B cell (primary cell): ENCODE measurements around the gene REC8. TPM values are rescaled to one million over a fixed set of nuclear protein-coding genes. Genes with fewer than 3 reads are reported as not detected.

Source experiments
- ATAC-seq: fragments of 200-7000 bp; cut with Tn5 transposase; one replicate; pipeline ENCODE4 v1.10.0; 2021; ENCODE audit warnings: low read depth, mild to moderate bottlenecking, moderate number of reproducible peaks, moderate library complexity
- CTCF ChIA-PET: fragments of 350-600 bp; sonication (Branson Sonifier 250); formaldehyde crosslinking; loops from one replicate; lab custom pipeline; 2021; ENCODE audit warnings: antibody characterized with exemption, inconsistent platforms; lab: Charles Lee
- POLR2A ChIA-PET: fragments of 350-600 bp; sonication (Branson Sonifier 250); formaldehyde crosslinking; loops from one replicate; lab custom pipeline; 2021; ENCODE audit warnings: antibody characterized with exemption; lab: Charles Lee
- DNase-seq: peaks from one replicate; pipeline ENCODE4 v3.0.0; 2013
- H2AFZ ChIP-seq: 2 replicates; pipeline ENCODE4 v1.6.1; 2012; ENCODE audit warnings: mild to moderate bottlenecking, low read depth, low read length; ENCODE audit not compliant: insufficient read depth, poor library complexity, severe bottlenecking
- H3K27ac ChIP-seq, 2 donors: 1 replicate in 1 of 2; 2 replicates in 1 of 2; pipeline ENCODE4 v1.5.1; 2012 to 2013; ENCODE audit warnings: low read length in 2 of 2, mild to moderate bottlenecking in 2 of 2, moderate library complexity in 1 of 2
- H3K27me3 ChIP-seq, 4 experiments: fragments of 200-600 bp in 1 of 4; sonication (generic) in 1 of 4; replicated peaks in 1 of 4; 1 replicate in 2 of 4; 2 replicates in 2 of 4; pipeline versions ENCODE4 v1.6.1 to v1.7.0; 2013 to 2016; ENCODE audit warnings: low read length in 3 of 4, mild to moderate bottlenecking in 2 of 4, mixed read lengths in 1 of 4, moderate library complexity in 1 of 4; ENCODE audit not compliant: insufficient read depth in 4 of 4, control insufficient read depth in 3 of 4; ENCODE audit errors: control extremely low read depth in 1 of 4
- H3K36me3 ChIP-seq, 2 experiments: replicated peaks in 1 of 2; 1 replicate in 1 of 2; 2 replicates in 1 of 2; pipeline versions ENCODE4 v1.6.1 to v1.7.1; 2013; ENCODE audit warnings: low read length in 1 of 2; ENCODE audit not compliant: insufficient read depth in 2 of 2, control insufficient read depth in 1 of 2; ENCODE audit errors: control extremely low read depth in 1 of 2, extremely low read depth in 1 of 2
- H3K4me1 ChIP-seq, 2 donors: fragments of 200-600 bp in 1 of 2; sonication (generic) in 1 of 2; 1 replicate in 1 of 2; 2 replicates in 1 of 2; pipeline versions ENCODE4 v1.5.1 to v1.6.1; 2013 to 2017; ENCODE audit warnings: low read length in 2 of 2; ENCODE audit not compliant: control insufficient read depth in 2 of 2, insufficient read depth in 2 of 2
- H3K4me2 ChIP-seq: replicated peaks from 2 replicates; pipeline ENCODE3; 2012; ENCODE audit warnings: mild to moderate bottlenecking, low read depth, low read length; ENCODE audit not compliant: poor library complexity, severe bottlenecking
- H3K4me3 ChIP-seq, 5 experiments: fragments of 200-600 bp in 1 of 5; sonication (generic) in 1 of 5; 1 replicate in 3 of 5; 2 replicates in 2 of 5; pipeline versions ENCODE4 v1.5.1 to v1.7.0; 2011 to 2016; ENCODE audit warnings: low read length in 4 of 5, mild to moderate bottlenecking in 4 of 5, low read depth in 2 of 5, control low read depth in 1 of 5, moderate library complexity in 1 of 5; ENCODE audit not compliant: insufficient read depth in 1 of 5; ENCODE audit errors: control extremely low read depth in 1 of 5, extremely low read depth in 1 of 5
- H3K79me2 ChIP-seq: fragments of 200-600 bp; sonication (generic); one replicate; pipeline ENCODE4 v1.6.0; 2016; ENCODE audit warnings: low read length; ENCODE audit not compliant: control insufficient read depth, insufficient read depth
- H3K9ac ChIP-seq: fragments of 200-600 bp; sonication (generic); 2 replicates; pipeline ENCODE4 v1.6.1; 2017; ENCODE audit warnings: mild to moderate bottlenecking, low read length, moderate library complexity
- H3K9me3 ChIP-seq, 3 donors: one replicate each; pipeline versions ENCODE4 v1.6.1 to v1.7.1; 2013; ENCODE audit warnings: low read length in 2 of 3; ENCODE audit not compliant: control insufficient read depth in 2 of 3, insufficient read depth in 1 of 3; ENCODE audit errors: control extremely low read depth in 1 of 3
- H4K20me1 ChIP-seq: 2 replicates; pipeline ENCODE4 v1.6.0; 2012; ENCODE audit warnings: mild to moderate bottlenecking, low read length; ENCODE audit not compliant: insufficient read depth, control insufficient read depth, poor library complexity, severe bottlenecking
- H3K27ac Mint-ChIP-seq: one replicate; pipeline ENCODE4 v1.8.0; 2021; ENCODE audit warnings: mixed read lengths
- H3K27me3 Mint-ChIP-seq: one replicate; pipeline ENCODE4 v1.8.0; 2021; ENCODE audit warnings: mixed read lengths
- H3K4me1 Mint-ChIP-seq: one replicate; pipeline ENCODE4 v1.8.0; 2021; ENCODE audit warnings: mixed read lengths
- H3K4me3 Mint-ChIP-seq: one replicate; pipeline ENCODE4 v1.8.0; 2021; ENCODE audit warnings: mixed read lengths
- H3K9me3 Mint-ChIP-seq: one replicate; pipeline ENCODE4 v1.8.0; 2022; ENCODE audit warnings: mixed read lengths; ENCODE audit not compliant: insufficient read depth
- EZH2 ChIP-seq: IDR thresholded peaks from 2 replicates; pipeline ENCODE4 v1.6.1; 2012; ENCODE audit warnings: borderline replicate concordance, low read depth, mild to moderate bottlenecking, moderate library complexity, low read length; ENCODE audit not compliant: insufficient read depth, poor library complexity, severe bottlenecking
- WGBS: methylation state at CpG from one replicate; pipeline ENCODE4 v1.1.5; 2013; ENCODE audit warnings: missing lambda C conversion rate; ENCODE audit not compliant: insufficient coverage; 5-methylcytosine and 5-hydroxymethylcytosine counted together
- intact Hi-C: fragments of 100-400 bp; cut with micrococcal nuclease; formaldehyde crosslinking; loops from one replicate; pipeline ENCODE4 v1.10.0; 2022
- polyA plus RNA-seq: library from polyadenylated mRNA; depleted of rRNA; stranded (reverse); fragments of >200 nt; gene quantifications from 2 replicates; pipeline ENCODE4 v1.2.3, GENCODE V29; 2012
- total RNA-seq, 2 donors: library from RNA; stranded (reverse); fragments of 120-200 nt in 1 of 2; gene quantifications; 1 replicate in 1 of 2; 2 replicates in 1 of 2; pipeline versions ENCODE4 v1.2.3 to v1.2.4, GENCODE V29; 2013 to 2022
- TF ChIP-seq, protein P1 (sequence below): fragments of 200-600 bp; IDR thresholded peaks from one replicate; pipeline ENCODE4 v1.8.0; 2022; ENCODE audit warnings: antibody characterized with exemption, mild to moderate bottlenecking

REC8 gene
- total and polyA plus RNA-seq, 2 donors (not counting 1 experiment from before 2014, with no cell fraction given), result 34.0 to 62.1 TPM

DNA sequence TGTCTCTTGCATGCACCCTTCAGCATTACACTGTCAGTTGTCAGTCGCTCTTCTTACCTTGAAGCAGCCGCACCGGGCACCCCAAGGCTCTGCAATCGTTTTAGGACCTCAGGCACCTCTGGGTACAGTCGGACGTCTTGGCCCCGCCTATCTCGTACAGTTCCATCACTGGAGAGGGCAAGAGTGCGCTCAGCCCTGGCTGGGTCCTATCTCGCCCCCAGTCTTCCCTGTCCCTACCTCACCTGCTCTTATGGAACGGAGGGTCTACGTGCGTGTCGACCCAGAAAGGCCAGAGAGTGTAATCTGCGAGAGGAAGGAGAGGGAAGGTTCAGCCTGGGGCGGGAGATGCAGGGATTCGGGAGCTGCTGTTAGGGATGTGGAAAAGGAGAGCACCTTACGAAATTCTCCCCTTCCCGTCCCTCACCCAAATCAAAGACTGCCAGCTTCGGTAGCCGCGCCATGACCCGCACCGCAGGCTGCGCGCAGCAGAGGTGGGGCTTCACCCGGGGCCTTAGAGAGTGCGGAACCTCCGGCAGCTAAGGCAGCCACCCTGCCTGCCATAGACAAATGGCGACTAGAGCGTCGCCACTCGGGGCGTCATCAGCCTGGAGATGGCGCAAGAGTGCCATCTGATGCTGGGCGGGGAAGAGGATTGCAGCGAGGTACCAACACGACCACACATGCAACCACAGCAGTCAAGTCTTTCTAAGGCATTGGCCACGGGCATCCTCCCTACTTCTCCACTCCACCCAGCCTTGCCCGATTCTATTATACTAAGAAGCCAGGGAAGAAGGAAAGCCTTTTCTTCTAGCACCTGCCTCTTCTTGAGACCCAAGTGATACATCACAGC is 43.8 kb downstream of the REC8 start, which contains the start of gene MDP1:
TSS of gene MDP1 (minus strand) at position 572 of the 850 bp plus-strand sequence. CDS start at position 461, 111 bp downstream.
- peak within 1 kb of the TSS; percentile 88 for H3K4me2 ChIP-seq
- peaks cover 10% of the 10 kb centered on the region for H4K20me1 ChIP-seq
- peak within 1 kb of the TSS; percentile 96 for H3K27ac Mint-ChIP-seq
- H3K27ac ChIP-seq, result peak within 1 kb of the TSS; percentile 89 to 98
- peak within 1 kb of the TSS; percentile 88 to 99 (median 96) for H3K4me3 ChIP-seq
- H2AFZ ChIP-seq, result peak within 1 kb of the TSS; percentile 90
- no peaks in the 10 kb centered on the region for H3K27me3 Mint-ChIP-seq
- H3K36me3 ChIP-seq, result peaks cover 2 to 17% of the 10 kb centered on the region in 2 experiments
- H3K27me3 ChIP-seq, result no peaks in the 10 kb centered on the region
- peak; percentile 75 for ATAC-seq
- H3K4me1 ChIP-seq, result peaks cover 32 to 33% of the 10 kb centered on the region in 2 donors
- under 1% methylated on average over 27 of the region's 40 CpGs for WGBS
- peaks cover 67% of the 10 kb centered on the region for H3K79me2 ChIP-seq
- ChIA-PET CTCF (interaction anchor here (0.6 to 4.2 kb wide), 26 partner anchors 12 to 220 kb away, joined by 3 to 31 read pairs (median 5); partner anchors contain the start of genes CIDEB, DCAF11, DHRS1 and GMPR2), POLR2A (interaction anchor here (0.5 to 5.3 kb wide), 16 partner anchors 17 to 215 kb away, joined by 3 to 64 read pairs (median 4); partner anchors contain the start of genes DCAF11, DHRS1, GMPR2 and IPO4)
- H3K9me3 ChIP-seq, result no peaks in the 10 kb centered on the region
- no peak for TF ChIP-seq EZH2
- TF ChIP-seq, protein P1, sequence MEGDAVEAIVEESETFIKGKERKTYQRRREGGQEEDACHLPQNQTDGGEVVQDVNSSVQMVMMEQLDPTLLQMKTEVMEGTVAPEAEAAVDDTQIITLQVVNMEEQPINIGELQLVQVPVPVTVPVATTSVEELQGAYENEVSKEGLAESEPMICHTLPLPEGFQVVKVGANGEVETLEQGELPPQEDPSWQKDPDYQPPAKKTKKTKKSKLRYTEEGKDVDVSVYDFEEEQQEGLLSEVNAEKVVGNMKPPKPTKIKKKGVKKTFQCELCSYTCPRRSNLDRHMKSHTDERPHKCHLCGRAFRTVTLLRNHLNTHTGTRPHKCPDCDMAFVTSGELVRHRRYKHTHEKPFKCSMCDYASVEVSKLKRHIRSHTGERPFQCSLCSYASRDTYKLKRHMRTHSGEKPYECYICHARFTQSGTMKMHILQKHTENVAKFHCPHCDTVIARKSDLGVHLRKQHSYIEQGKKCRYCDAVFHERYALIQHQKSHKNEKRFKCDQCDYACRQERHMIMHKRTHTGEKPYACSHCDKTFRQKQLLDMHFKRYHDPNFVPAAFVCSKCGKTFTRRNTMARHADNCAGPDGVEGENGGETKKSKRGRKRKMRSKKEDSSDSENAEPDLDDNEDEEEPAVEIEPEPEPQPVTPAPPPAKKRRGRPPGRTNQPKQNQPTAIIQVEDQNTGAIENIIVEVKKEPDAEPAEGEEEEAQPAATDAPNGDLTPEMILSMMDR, result peak; percentile 80
- intact Hi-C loops, result loop anchor here (1.0 to 10.0 kb wide), 5 partner anchors 27 to 915 kb away; partner anchors contain the start of genes THTPA, TINF2 and ZFHX2
- DNase-seq, result peak; percentile 94
- H3K9me3 Mint-ChIP-seq, result no peaks in the 10 kb centered on the region
- peak within 1 kb of the TSS; percentile 93 for H3K9ac ChIP-seq
- peaks cover 38% of the 10 kb centered on the region for H3K4me1 Mint-ChIP-seq
- peak within 1 kb of the TSS; percentile 93 for H3K4me3 Mint-ChIP-seq
